Heart left ventricle (tissue), 16 donors: ENCODE results near the gene DEXI. TPM values are rescaled to one million over a fixed set of nuclear protein-coding genes. Genes with fewer than 3 reads are reported as not detected.

ENCODE experiments used
- ATAC-seq, 4 donors: fragments of 200-7000 bp; cut with Tn5 transposase; one replicate each; pipeline ENCODE4 v1.9.1; 2020 to 2022; ENCODE audit warnings: moderate library complexity in 4 of 4, mild to moderate bottlenecking in 3 of 4, moderate number of reproducible peaks in 1 of 4
- DNase-seq, 5 donors: peaks; one replicate each; pipeline ENCODE4 v3.0.0-alpha.2; 2020
- H3K27ac ChIP-seq, 12 donors: fragments of 200-600 bp; sonication (generic) in 4 of 12; one replicate each; pipeline versions ENCODE4 v1.5.0 to v1.8.0; 2016 to 2022; ENCODE audit warnings: mild to moderate bottlenecking in 2 of 12
- H3K27me3 ChIP-seq, 9 donors: fragments of 200-600 bp; sonication (generic) in 2 of 9; one replicate each; pipeline versions ENCODE4 v1.5.1 to v1.8.0; 2016 to 2022; ENCODE audit warnings: mild to moderate bottlenecking in 3 of 9
- H3K36me3 ChIP-seq, 9 donors: fragments of 200-600 bp; sonication (generic) in 2 of 9; one replicate each; pipeline versions ENCODE4 v1.5.0 to v1.8.0; 2018 to 2022; ENCODE audit warnings: mild to moderate bottlenecking in 2 of 9
- H3K4me1 ChIP-seq, 12 donors: fragments of 200-600 bp; sonication (generic) in 4 of 12; one replicate each; pipeline versions ENCODE4 v1.5.0 to v1.8.0; 2016 to 2022; ENCODE audit warnings: mild to moderate bottlenecking in 3 of 12
- H3K4me3 ChIP-seq, 12 donors: fragments of 200-600 bp; sonication (generic) in 4 of 12; one replicate each; pipeline versions ENCODE4 v1.5.0 to v1.8.0; 2017 to 2022; ENCODE audit warnings: mild to moderate bottlenecking in 9 of 12, moderate library complexity in 4 of 12
- H3K9me3 ChIP-seq, 12 donors: fragments of 200-600 bp; sonication (generic) in 4 of 12; one replicate each; pipeline versions ENCODE4 v1.5.0 to v1.8.0; 2016 to 2022; ENCODE audit warnings: mild to moderate bottlenecking in 1 of 12
- CTCF ChIP-seq, 12 donors: fragments of 200-600 bp; sonication (generic) in 4 of 12; IDR thresholded peaks; one replicate each; pipeline versions ENCODE4 v1.5.0 to v1.8.0; 2018 to 2022; ENCODE audit warnings: antibody characterized with exemption in 12 of 12, mild to moderate bottlenecking in 5 of 12
- POLR2A ChIP-seq, 2 donors: fragments of 450-650 bp; IDR thresholded peaks; one replicate each; pipeline ENCODE4 v1.6.1; 2017; ENCODE audit warnings: antibody characterized with exemption in 2 of 2, mild to moderate bottlenecking in 2 of 2, moderate library complexity in 2 of 2
- WGBS, 4 donors: extraction: QIAGEN DNeasy Blood & Tissue Kit in 2 of 4; methylation state at CpG; one replicate each; pipeline versions ENCODE4 v1.1.5 to v1.1.7; 2013 to 2018; 5-methylcytosine and 5-hydroxymethylcytosine counted together
- intact Hi-C, 10 donors: fragments of 100-400 bp; cut with DNase I; formaldehyde crosslinking; loops; one replicate each; pipeline versions ENCODE4 v1.11.1 to v1.14.2; 2022
- polyA plus RNA-seq, 2 donors: library from polyadenylated mRNA; stranded (reverse); fragments of 200-250 nt; gene quantifications; one replicate each; pipeline ENCODE4 v1.2.3, GENCODE V29; 2013
- total RNA-seq, 9 donors: library from RNA; depleted of rRNA in 2 of 9; stranded (reverse); fragments of >200 nt in 2 of 9; fragmentation: NEBNext Ultra II Directional in 3 of 9; extraction: Animal tissue kit (Norgen Biotek cat#: 25700) in 3 of 9; gene quantifications; one replicate each; pipeline versions ENCODE4 v1.1.0 to v1.2.4, GENCODE V29; 2016 to 2023
- donor health status: ischemic (EF 13 %, LVEDD 7.1; RV severe dilation, severe dysfunction).
- donor health status: healthy with polysubstance abuse.
- donor health status: DM: no; HTN: yes; CAD: no.
- donor health status: DM: no; HTN: no; CAD: no.
- donor health status: ischemic (EF 25% LVEDD 6.9; RV normal size, moderate dysfunction).
- donor health status: ischemic (EF 25% LVEDD 5.7; RV mildly dilated, moderate dysfunction).
- donor health status: healthy.
- donor health status: DM: yes; HTN: yes; CAD: no.
- donor health status: ischemic (EF 35%, LVEDD 5.7; RV mildly dilated, moderate dysfunction).
- donor health status: nonischemic (EF 11% LVEDD 7.7; RV severe dilation, severe dysfunction).
- donor health status: DM: yes; HTN: yes; CAD: no.
- donor health status: PGD.
- donor health status: ischemic (EF 29% LVEDD 5.4; RV normal size, mild dysfunction).
- donor health status: nonischemic (EF 23%, LVEDD 6.1; RV moderate dilation, normal function).

Gene DEXI
- total and polyA plus RNA-seq, 11 donors = 57.2 to 141 (median 90.8) TPM

GRCh38 chr16:10935226-10935915 is 6.9 kb downstream of the DEXI start:
- peaks cover 0 to 36% (median 6%) of the 10 kb centered on the region in 9 donors for H3K36me3 ChIP-seq
- 27 to 34% (median 31%) methylated on average over 7 of the region's 7 CpGs for WGBS, 4 donors
- TF ChIP-seq CTCF (IDR thresholded peaks at IDR 0.05) (no peak), POLR2A (IDR thresholded peaks at IDR 0.05) (no peak)
- H3K4me1 ChIP-seq = peaks cover 15 to 93% (median 77%) of the 10 kb centered on the region in 12 donors
- DNase-seq = no peak
- H3K27me3 ChIP-seq = no peaks in the 10 kb centered on the region
- H3K27ac ChIP-seq = peak overlapping the region in 8 of 12 donors; percentile 1 to 47 (median 28)
- no peak overlapping the region for H3K4me3 ChIP-seq
- intact Hi-C loops = no loop called here
- no peaks in the 10 kb centered on the region for H3K9me3 ChIP-seq
- no peak for ATAC-seq

- no peaks in the 10 kb centered on the region for H3K27me3 ChIP-seq
- H3K4me1 ChIP-seq = peaks cover 15 to 93% (median 76%) of the 10 kb centered on the region in 12 donors
- no peaks in the 10 kb centered on the region for H3K9me3 ChIP-seq
- H3K4me3 ChIP-seq = no peak overlapping the region
- H3K27ac ChIP-seq = peak overlapping the region in 7 of 12 donors; percentile 13 to 47 (median 29)
- ATAC-seq (no peak), DNase-seq (no peak)
- peaks cover 0 to 36% (median 8%) of the 10 kb centered on the region in 9 donors for H3K36me3 ChIP-seq
- TF ChIP-seq CTCF (IDR thresholded peaks at IDR 0.05) (no peak), POLR2A (IDR thresholded peaks at IDR 0.05) (no peak)
- 90 to 95% (median 93%) methylated on average over 12 to 13 of the region's 13 CpGs for WGBS, 4 donors
- intact Hi-C loops = no loop called here
Measured at GRCh38 chr16:10934325-10935107, 7.8 kb downstream of the DEXI start.

GRCh38 chr16:10933865-10934264 is 8.4 kb downstream of the DEXI start:
- Histone ChIP-seq H3K9me3 (no peaks in the 10 kb centered on the region), H3K4me3 (no peak overlapping the region), H3K27me3 (no peaks in the 10 kb centered on the region), H3K36me3 (peaks cover 0 to 38% (median 12%) of the 10 kb centered on the region in 9 donors), H3K4me1 (peaks cover 15 to 90% (median 71%) of the 10 kb centered on the region in 12 donors), H3K27ac (peak overlapping the region in 6 of 12 donors; percentile 10 to 46 (median 25))
- DNase-seq = no peak
- TF ChIP-seq POLR2A (IDR thresholded peaks at IDR 0.05) (no peak), CTCF (IDR thresholded peaks at IDR 0.05) (no peak)
- ATAC-seq = no peak
- 55 to 61% (median 59%) methylated on average over 8 of the region's 8 CpGs for WGBS, 4 donors
- intact Hi-C loops = no loop called here
